Keratinocyte (primary cell): Measurements from ENCODE around the gene MOV10L1. TPM values are rescaled to one million over a fixed set of nuclear protein-coding genes. Genes with fewer than 3 reads are reported as not detected.

Experiments
- DNase-seq: peaks from one replicate; pipeline ENCODE4 v3.0.0-alpha.2; 2011; ENCODE audit warnings: low read depth, missing footprints, low spot score
- FAIRE-seq: peaks from 2 replicates; lab custom pipeline; 2011; peaks lifted over from hg19 to GRCh38; lab: Jason Lieb, UNC
- H2AFZ ChIP-seq: 2 replicates; pipeline ENCODE4 v1.6.0; 2012; ENCODE audit warnings: low read length, control low read depth, inconsistent platforms; ENCODE audit not compliant: control insufficient read depth
- H3K27ac ChIP-seq: 2 replicates; pipeline ENCODE4 v1.5.1; 2011; ENCODE audit warnings: low read length; ENCODE audit not compliant: control insufficient read depth, insufficient read depth
- H3K27me3 ChIP-seq: 3 replicates; pipeline ENCODE4 v1.6.0; 2011; ENCODE audit warnings: low read length; ENCODE audit not compliant: control insufficient read depth, insufficient read depth; ENCODE audit errors: extremely low read depth
- H3K36me3 ChIP-seq, 2 experiments: 2 replicates in 1 of 2; 3 replicates in 1 of 2; pipeline ENCODE4 v1.5.1; 2011; ENCODE audit warnings: low read length in 2 of 2, mild to moderate bottlenecking in 1 of 2; ENCODE audit not compliant: control insufficient read depth in 2 of 2, insufficient read depth in 2 of 2; ENCODE audit errors: extremely low read depth in 1 of 2
- H3K4me1 ChIP-seq: 3 replicates; pipeline ENCODE4 v1.5.1; 2011; ENCODE audit warnings: low read length; ENCODE audit not compliant: control insufficient read depth, insufficient read depth; ENCODE audit errors: extremely low read depth
- H3K4me2 ChIP-seq: 3 replicates; pipeline ENCODE4 v1.6.0; 2011; ENCODE audit warnings: low read depth, low read length; ENCODE audit not compliant: control insufficient read depth, insufficient read depth; ENCODE audit errors: extremely low read depth
- H3K4me3 ChIP-seq, 3 experiments: fragments of 200-600 bp in 1 of 3; sonication (generic) in 1 of 3; 2 replicates in 2 of 3; 3 replicates in 1 of 3; pipeline ENCODE4 v1.5.1; 2011 to 2016; ENCODE audit warnings: low read length in 3 of 3, mild to moderate bottlenecking in 3 of 3, control low read depth in 2 of 3, inconsistent platforms in 1 of 3, low read depth in 1 of 3, mixed read lengths in 1 of 3, mixed run types in 1 of 3, moderate library complexity in 1 of 3; ENCODE audit not compliant: control insufficient read depth in 2 of 3, insufficient read depth in 2 of 3; ENCODE audit errors: extremely low read depth in 1 of 3
- H3K79me2 ChIP-seq: 2 replicates; pipeline ENCODE4 v1.6.0; 2012; ENCODE audit warnings: low read length; ENCODE audit not compliant: control insufficient read depth, insufficient read depth
- H3K9ac ChIP-seq: 3 replicates; pipeline ENCODE4 v1.6.0; 2011; ENCODE audit warnings: low read length; ENCODE audit not compliant: control insufficient read depth, insufficient read depth; ENCODE audit errors: extremely low read depth
- H3K9me1 ChIP-seq: 3 replicates; pipeline ENCODE4 v1.6.0; 2011; ENCODE audit warnings: low read length; ENCODE audit not compliant: control insufficient read depth, insufficient read depth; ENCODE audit errors: extremely low read depth
- H3K9me3 ChIP-seq: 2 replicates; pipeline ENCODE4 v1.5.1; 2012; ENCODE audit warnings: low read depth, low read length; ENCODE audit not compliant: control insufficient read depth
- H4K20me1 ChIP-seq: 3 replicates; pipeline ENCODE4 v1.6.0; 2011; ENCODE audit warnings: low read length; ENCODE audit not compliant: control insufficient read depth, insufficient read depth; ENCODE audit errors: extremely low read depth
- CTCF ChIP-seq, 3 experiments: IDR thresholded peaks in 1 of 3; conservative IDR thresholded peaks in 1 of 3; optimal IDR thresholded peaks in 1 of 3; 2 replicates in 2 of 3; 3 replicates in 1 of 3; pipeline versions ENCODE3 to v1.5.1; 2011; ENCODE audit warnings: low read length in 3 of 3, mild to moderate bottlenecking in 3 of 3, moderate library complexity in 2 of 3, control low read depth in 1 of 3, inconsistent platforms in 1 of 3; ENCODE audit not compliant: insufficient read depth in 2 of 3; ENCODE audit errors: extremely low read depth in 1 of 3
- EZH2 ChIP-seq: IDR thresholded peaks from one replicate; pipeline ENCODE4 v1.6.1; 2012; ENCODE audit warnings: inconsistent platforms, mild to moderate bottlenecking, low read length, moderate library complexity
- dilution Hi-C: fragments of 300-500 bp; cut with MboI; formaldehyde crosslinking; loops from one replicate; pipeline ENCODE4 v1.7.0; 2020; ENCODE audit warnings: low sequenced_read_pairs; ENCODE audit not compliant: extremely low pct_ligation_motif_present
- polyA plus RNA-seq, 5 experiments: library from polyadenylated mRNA; depleted of rRNA in 3 of 5; stranded (reverse) in 3 of 5; stranded (forward) in 1 of 5; unstranded in 1 of 5; fragments of >200 nt; gene quantifications; 1 replicate in 1 of 5; 2 replicates in 3 of 5; 3 replicates in 1 of 5; pipeline versions ENCODE4 v1.2.1 to v1.2.3, GENCODE V29; 2011 to 2012; ENCODE audit warnings: missing spikeins in 2 of 5, low read depth in 1 of 5, low replicate concordance in 1 of 5

The MOV10L1 gene
- polyA plus RNA-seq, 1 donor (not counting 4 experiments of a cell fraction or from before 2014, with no cell fraction given): not detected

GRCh38 chr22:50049299-50050195 lies 40.3 kb upstream of the MOV10L1 start:
- Histone ChIP-seq H3K9ac (no peak overlapping the region), H3K4me1 (no peaks in the 10 kb centered on the region), H3K9me1 (no peaks in the 10 kb centered on the region), H3K27ac (no peak overlapping the region), H3K4me2 (no peak overlapping the region), H2AFZ (no peak overlapping the region), H3K27me3 (peaks cover 10% of the 10 kb centered on the region), H3K4me3 (no peak overlapping the region), H4K20me1 (no peaks in the 10 kb centered on the region), H3K36me3 (no peaks in the 10 kb centered on the region), H3K9me3 (no peaks in the 10 kb centered on the region), H3K79me2 (no peaks in the 10 kb centered on the region)
- TF ChIP-seq CTCF (optimal IDR thresholded peaks at IDR 0.05 in 1 of 3, IDR thresholded peaks at IDR 0.05 in 1 of 3, conservative IDR thresholded peaks at IDR 0.05 in 1 of 3; ENCODE audit: extremely low read depth in 1 of 3, insufficient read depth in 2 of 3, low read length in 3 of 3) (no peak), EZH2 (no peak)
- no peak for DNase-seq
- FAIRE-seq: no peak
- dilution Hi-C loops: no loop called here

GRCh38 chr22:50051930-50052329 lies 37.9 kb upstream of the MOV10L1 start:
- no peak for TF ChIP-seq CTCF (optimal IDR thresholded peaks at IDR 0.05 in 1 of 3, IDR thresholded peaks at IDR 0.05 in 1 of 3, conservative IDR thresholded peaks at IDR 0.05 in 1 of 3; ENCODE audit: extremely low read depth in 1 of 3, insufficient read depth in 2 of 3, low read length in 3 of 3)
- no peak for TF ChIP-seq EZH2
- DNase-seq (no peak), FAIRE-seq (no peak)
- no peak overlapping the region for H2AFZ ChIP-seq
- dilution Hi-C loops: no loop called here
- no peaks in the 10 kb centered on the region for H3K9me1 ChIP-seq
- no peak overlapping the region for H3K4me2 ChIP-seq
- H3K36me3 ChIP-seq: no peaks in the 10 kb centered on the region
- no peak overlapping the region for H3K9ac ChIP-seq
- H3K4me1 ChIP-seq: no peaks in the 10 kb centered on the region
- no peak overlapping the region for H3K27ac ChIP-seq
- H3K27me3 ChIP-seq: peaks cover 10% of the 10 kb centered on the region
- no peaks in the 10 kb centered on the region for H3K9me3 ChIP-seq
- no peak overlapping the region for H3K4me3 ChIP-seq
- H4K20me1 ChIP-seq: no peaks in the 10 kb centered on the region
- no peaks in the 10 kb centered on the region for H3K79me2 ChIP-seq
